Karpas-422 (cell line): ENCODE results near the gene MTAP. TPM values are rescaled to one million over a fixed set of nuclear protein-coding genes. Genes with fewer than 3 reads are reported as not detected.

Experiments
- DNase-seq: peaks from one replicate; pipeline ENCODE4 v3.0.0-alpha.2; 2015
- H2AFZ ChIP-seq: fragments of 200-600 bp; sonication (generic); 2 replicates; pipeline ENCODE4 v1.6.1; 2014; ENCODE audit warnings: antibody characterized with exemption, low read length, mixed read lengths
- H3K27ac ChIP-seq: fragments of 200-600 bp; sonication (generic); 2 replicates; pipeline ENCODE4 v1.5.1; 2014; ENCODE audit warnings: mild to moderate bottlenecking, low read length, moderate library complexity
- H3K27me3 ChIP-seq: fragments of 200-600 bp; sonication (generic); 2 replicates; pipeline ENCODE4 v1.6.1; 2014; ENCODE audit warnings: low read length, mixed read lengths
- H3K36me3 ChIP-seq: fragments of 200-600 bp; sonication (generic); 2 replicates; pipeline ENCODE4 v1.6.1; 2014; ENCODE audit warnings: low read length, mixed read lengths; ENCODE audit not compliant: insufficient read depth
- H3K4me1 ChIP-seq: fragments of 200-600 bp; sonication (generic); 2 replicates; pipeline ENCODE4 v1.6.1; 2014; ENCODE audit warnings: mild to moderate bottlenecking, low read length, mixed read lengths
- H3K4me2 ChIP-seq: fragments of 200-600 bp; sonication (generic); 2 replicates; pipeline ENCODE4 v1.6.1; 2014; ENCODE audit warnings: low read length, low read depth, mild to moderate bottlenecking; ENCODE audit not compliant: poor library complexity, severe bottlenecking
- H3K4me3 ChIP-seq: fragments of 200-600 bp; sonication (generic); 2 replicates; pipeline ENCODE4 v1.5.1; 2014; ENCODE audit warnings: mild to moderate bottlenecking, antibody characterized with exemption, low read length, mixed read lengths
- H3K79me2 ChIP-seq: fragments of 200-600 bp; sonication (generic); 2 replicates; pipeline ENCODE4 v1.6.1; 2014; ENCODE audit warnings: mild to moderate bottlenecking, low read length, mixed read lengths
- H3K9ac ChIP-seq: fragments of 200-600 bp; sonication (generic); 2 replicates; pipeline ENCODE4 v1.6.0; 2014; ENCODE audit warnings: low read length
- H3K9me2 ChIP-seq: fragments of 200-600 bp; sonication (generic), shearing (Covaris generic); replicated peaks from 2 replicates; pipeline ENCODE4 v1.6.0; 2014; ENCODE audit warnings: mild to moderate bottlenecking, low read length, moderate library complexity; ENCODE audit not compliant: insufficient read depth
- H3K9me3 ChIP-seq: fragments of 300-700, 200-600 bp; sonication (generic); 2 replicates; pipeline ENCODE4 v1.6.1; 2014; ENCODE audit warnings: low read length, mixed read lengths
- H4K20me1 ChIP-seq: fragments of 200-600 bp; sonication (generic); 2 replicates; pipeline ENCODE4 v1.6.1; 2014; ENCODE audit warnings: mild to moderate bottlenecking, antibody characterized with exemption, low read length, low read depth; ENCODE audit not compliant: insufficient read depth
- total RNA-seq: library from RNA; depleted of rRNA; stranded (reverse); fragments of >200 nt; shearing (Covaris generic); gene quantifications from 2 replicates; pipeline ENCODE4 v1.2.3, GENCODE V29; 2014; ENCODE audit warnings: low replicate concordance

The MTAP gene
- total RNA-seq, 1 experiment from 2014 or later = 38.7 TPM

DNA sequence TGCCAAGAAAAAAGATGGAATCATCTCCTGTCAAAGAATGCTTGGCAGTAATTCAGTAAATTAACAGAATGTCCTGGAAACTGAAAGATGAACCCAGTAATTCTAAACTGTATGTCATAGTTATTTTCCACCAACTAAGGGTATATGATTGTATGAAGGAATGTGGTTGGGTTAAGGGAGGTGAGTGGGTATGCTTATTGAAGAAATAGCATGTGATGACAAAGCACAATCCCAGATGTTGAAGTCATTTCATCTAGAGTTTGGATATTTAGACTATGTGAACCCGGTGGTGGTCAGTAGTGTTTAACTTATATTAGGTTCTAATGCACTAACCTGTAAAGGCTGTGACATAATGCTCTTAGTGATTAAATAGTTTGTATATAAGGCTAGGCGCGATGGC, 104.4 kb downstream of the MTAP start:
- Histone ChIP-seq H3K9ac (no peak overlapping the region), H3K4me1 (no peaks in the 10 kb centered on the region), H3K27me3 (no peaks in the 10 kb centered on the region), H3K27ac (no peak overlapping the region), H3K36me3 (peaks cover 20% of the 10 kb centered on the region; the same call in 1 of the 2 replicates), H2AFZ (no peak overlapping the region), H3K4me3 (no peak overlapping the region), H3K9me3 (no peaks in the 10 kb centered on the region), H4K20me1 (no peaks in the 10 kb centered on the region), H3K4me2 (no peak overlapping the region), H3K79me2 (no peaks in the 10 kb centered on the region), H3K9me2 (no peaks in the 10 kb centered on the region)
- DNase-seq = no peak

DNA sequence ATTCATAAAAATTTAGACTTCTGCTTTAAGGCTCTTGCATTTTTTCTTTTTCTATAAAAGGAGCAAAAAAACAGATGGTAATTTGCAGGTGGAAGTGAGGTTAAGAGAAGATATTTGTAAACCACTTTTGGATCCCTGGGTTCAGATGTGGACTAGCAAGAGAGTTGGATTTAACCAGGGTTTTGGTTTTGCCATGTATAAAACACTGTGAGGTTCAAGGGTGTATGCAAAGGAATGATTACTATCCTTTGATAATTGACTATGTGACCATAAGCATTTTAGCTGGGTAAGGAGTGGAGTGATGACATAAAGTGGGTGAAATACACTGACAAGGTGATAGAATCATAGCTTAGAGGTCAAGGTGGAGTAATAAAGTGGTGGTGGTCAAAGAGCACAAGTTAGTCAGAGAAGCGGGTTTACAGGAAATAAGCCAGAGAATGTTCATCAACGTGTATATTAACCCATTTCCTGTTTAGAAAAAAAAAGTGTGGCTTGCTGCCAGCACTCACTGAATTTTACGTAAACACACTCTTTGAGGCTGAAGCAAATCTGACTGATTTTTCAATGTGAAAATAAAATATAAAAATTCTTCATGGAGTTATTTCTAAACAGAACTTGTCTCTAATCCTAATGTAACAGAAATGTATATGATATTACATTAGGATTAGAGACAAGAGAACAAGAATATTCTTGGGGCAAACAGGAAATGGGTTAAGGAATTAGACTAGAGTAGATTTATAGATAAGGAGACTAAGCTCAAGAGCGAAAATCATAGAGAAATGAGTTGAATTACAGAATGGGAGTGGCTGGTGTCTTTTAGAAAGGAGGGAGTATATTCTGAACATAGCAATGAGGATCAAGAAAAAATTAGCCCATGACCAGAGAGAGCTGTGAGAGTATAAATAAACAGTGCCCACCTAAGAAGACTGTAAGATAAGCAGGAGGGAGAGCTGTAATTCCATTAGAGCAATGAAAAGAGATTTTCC, 117.2 kb downstream of the MTAP start:
- no peaks in the 10 kb centered on the region for H3K27me3 ChIP-seq
- no peak overlapping the region for H3K27ac ChIP-seq
- no peak for DNase-seq
- 0 out of 2 replicates have a peak overlapping the region, but pooled peaks have one; percentile 40 for H2AFZ ChIP-seq
- no peaks in the 10 kb centered on the region for H3K36me3 ChIP-seq
- H3K9ac ChIP-seq = no peak overlapping the region
- peaks cover 18% of the 10 kb centered on the region for H3K4me1 ChIP-seq
- no peak overlapping the region for H3K4me3 ChIP-seq
- no peak overlapping the region for H3K4me2 ChIP-seq
- H4K20me1 ChIP-seq = no peaks in the 10 kb centered on the region
- no peaks in the 10 kb centered on the region for H3K79me2 ChIP-seq
- no peaks in the 10 kb centered on the region for H3K9me3 ChIP-seq
- no peaks in the 10 kb centered on the region; the same call in 1 of the 2 replicates for H3K9me2 ChIP-seq

DNA sequence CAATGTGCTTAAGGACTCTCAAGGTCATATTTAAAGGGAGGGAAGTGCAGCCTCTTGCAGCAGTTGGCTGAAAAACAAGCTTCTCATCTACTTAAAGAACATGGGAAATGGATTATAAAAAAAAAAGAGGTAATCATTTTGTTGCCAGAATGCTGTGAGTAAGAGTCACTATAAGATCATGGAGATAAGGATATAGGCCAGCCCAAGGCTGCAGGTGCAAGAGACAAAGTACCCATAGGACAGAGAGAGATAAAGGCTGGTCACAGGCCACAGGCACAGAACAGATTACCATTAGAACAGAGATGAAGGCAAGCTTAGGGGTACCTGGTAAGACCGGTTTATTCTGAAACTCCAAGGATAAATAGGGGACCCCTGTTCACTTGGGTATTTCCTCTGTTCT, 121.3 kb downstream of the MTAP start:
- H3K9me3 ChIP-seq = no peaks in the 10 kb centered on the region
- peaks cover 5% of the 10 kb centered on the region for H3K4me1 ChIP-seq
- no peak overlapping the region for H3K4me2 ChIP-seq
- no peak overlapping the region for H3K4me3 ChIP-seq
- H4K20me1 ChIP-seq = no peaks in the 10 kb centered on the region
- no peak for DNase-seq
- H3K9me2 ChIP-seq = no peaks in the 10 kb centered on the region; the same call in 1 of the 2 replicates
- H2AFZ ChIP-seq = no peak overlapping the region
- H3K9ac ChIP-seq = no peak overlapping the region
- H3K36me3 ChIP-seq = no peaks in the 10 kb centered on the region
- H3K27me3 ChIP-seq = no peaks in the 10 kb centered on the region
- H3K27ac ChIP-seq = no peak overlapping the region
- no peaks in the 10 kb centered on the region for H3K79me2 ChIP-seq

DNA sequence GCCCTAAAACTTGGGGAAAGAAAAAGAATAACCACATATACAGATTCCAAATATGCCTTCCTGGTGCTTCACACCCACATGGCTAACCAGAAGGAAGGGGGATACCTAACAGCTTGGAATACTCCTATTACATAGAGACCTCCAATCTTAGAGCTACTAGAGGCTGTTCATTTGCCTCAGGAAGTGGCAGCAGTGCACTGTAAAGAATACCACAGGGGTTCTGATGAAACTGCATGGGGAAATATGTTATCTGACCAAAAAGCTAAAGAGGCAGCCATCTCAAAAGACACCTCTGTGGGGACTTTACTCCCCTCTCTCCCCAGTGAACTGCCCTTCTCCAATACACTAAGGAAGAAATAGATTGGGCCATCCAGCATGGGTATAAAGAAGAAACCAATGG, 125.3 kb downstream of the MTAP start:
- Histone ChIP-seq H3K27ac (no peak overlapping the region), H3K9me3 (no peaks in the 10 kb centered on the region), H3K79me2 (no peaks in the 10 kb centered on the region), H3K4me1 (peaks cover 5% of the 10 kb centered on the region), H2AFZ (no peak overlapping the region), H4K20me1 (no peaks in the 10 kb centered on the region), H3K9ac (no peak overlapping the region), H3K9me2 (no peaks in the 10 kb centered on the region; the same call in 1 of the 2 replicates), H3K27me3 (no peaks in the 10 kb centered on the region), H3K4me2 (no peak overlapping the region), H3K4me3 (no peak overlapping the region), H3K36me3 (no peaks in the 10 kb centered on the region)
- no peak for DNase-seq

DNA sequence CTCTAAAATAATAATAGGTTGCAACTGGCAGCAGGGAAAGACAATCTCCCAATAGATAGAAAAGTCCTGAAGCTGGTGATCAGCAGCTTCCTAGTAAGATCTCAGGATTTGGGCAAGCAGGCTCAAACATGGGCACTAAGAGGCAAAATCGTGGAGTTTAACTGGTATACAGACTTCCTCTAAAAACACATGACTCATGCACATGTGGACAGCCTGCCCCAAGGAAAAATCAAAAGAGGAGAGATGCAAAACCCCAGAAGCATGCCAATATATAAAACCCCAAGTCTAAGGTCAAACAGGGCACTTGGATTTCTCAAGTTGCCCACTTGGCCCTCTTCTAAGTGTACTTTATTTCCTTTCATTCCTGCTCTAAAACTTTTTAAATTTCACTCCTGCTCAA, 129.0 kb downstream of the MTAP start:
- Histone ChIP-seq H3K9me3 (no peaks in the 10 kb centered on the region), H2AFZ (no peak overlapping the region), H3K27ac (no peak overlapping the region), H3K4me2 (no peak overlapping the region), H4K20me1 (no peaks in the 10 kb centered on the region), H3K4me1 (peaks cover 27% of the 10 kb centered on the region), H3K9ac (no peak overlapping the region), H3K4me3 (no peak overlapping the region), H3K27me3 (no peaks in the 10 kb centered on the region), H3K79me2 (no peaks in the 10 kb centered on the region), H3K9me2 (no peaks in the 10 kb centered on the region), H3K36me3 (no peaks in the 10 kb centered on the region)
- no peak for DNase-seq

DNA sequence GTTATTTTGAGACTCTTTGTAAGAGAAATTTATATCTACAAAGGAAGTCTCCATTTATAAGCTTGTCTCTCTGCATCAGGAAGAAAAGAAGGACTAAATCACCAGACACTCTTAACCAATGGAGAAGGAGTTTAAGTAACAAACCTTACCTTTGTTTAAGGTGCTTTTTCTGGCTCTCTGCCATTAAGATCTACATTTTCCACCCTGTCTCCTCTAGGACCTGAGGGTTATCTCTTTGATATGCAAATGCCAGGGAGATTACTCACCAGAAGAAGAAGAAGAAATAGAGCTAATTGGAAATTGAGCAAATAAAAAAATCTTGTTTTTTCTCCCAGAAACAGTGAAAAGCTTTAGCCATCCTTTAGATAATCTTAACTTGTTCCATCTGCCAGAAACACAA, 130.8 kb downstream of the MTAP start:
- Histone ChIP-seq H3K27me3 (no peaks in the 10 kb centered on the region), H3K4me3 (no peak overlapping the region), H3K9me3 (no peaks in the 10 kb centered on the region), H3K79me2 (no peaks in the 10 kb centered on the region), H3K27ac (peak overlapping the region; percentile 25), H3K36me3 (no peaks in the 10 kb centered on the region), H2AFZ (peak overlapping the region; percentile 15; the same call in 1 of the 2 replicates), H3K9ac (no peak overlapping the region), H3K9me2 (no peaks in the 10 kb centered on the region), H3K4me2 (peak overlapping the region; percentile 21), H4K20me1 (no peaks in the 10 kb centered on the region), H3K4me1 (peaks cover 27% of the 10 kb centered on the region)
- peak; percentile 66 for DNase-seq

DNA sequence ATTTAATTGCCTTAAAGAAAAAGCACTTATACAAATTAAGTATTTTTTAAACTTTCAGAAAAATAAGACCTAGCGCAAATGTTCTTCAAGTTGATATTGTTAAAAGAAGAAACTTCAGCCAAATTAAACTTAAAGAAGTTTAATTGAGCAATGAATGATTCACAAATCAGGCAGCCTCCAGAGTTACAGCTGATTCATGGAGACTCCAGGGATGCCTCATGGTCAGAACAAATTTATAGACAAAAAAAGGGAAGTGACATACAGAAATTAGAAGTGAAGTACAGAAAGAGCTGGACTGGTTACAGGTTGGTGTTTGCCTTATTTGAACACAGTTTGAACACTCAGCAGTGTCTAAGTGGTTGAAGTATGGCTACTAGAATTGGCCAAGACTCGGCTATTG, 131.4 kb downstream of the MTAP start:
- Histone ChIP-seq H3K4me3 (no peak overlapping the region), H3K9me2 (no peaks in the 10 kb centered on the region), H3K9ac (no peak overlapping the region), H3K79me2 (no peaks in the 10 kb centered on the region), H3K27ac (peak overlapping the region; percentile 25; the same call in 1 of the 2 replicates), H3K27me3 (no peaks in the 10 kb centered on the region), H3K4me2 (peak overlapping the region; percentile 21), H4K20me1 (no peaks in the 10 kb centered on the region), H3K36me3 (no peaks in the 10 kb centered on the region), H3K9me3 (no peaks in the 10 kb centered on the region), H2AFZ (no peak overlapping the region), H3K4me1 (peaks cover 27% of the 10 kb centered on the region)
- peak; percentile 47 for DNase-seq

DNA sequence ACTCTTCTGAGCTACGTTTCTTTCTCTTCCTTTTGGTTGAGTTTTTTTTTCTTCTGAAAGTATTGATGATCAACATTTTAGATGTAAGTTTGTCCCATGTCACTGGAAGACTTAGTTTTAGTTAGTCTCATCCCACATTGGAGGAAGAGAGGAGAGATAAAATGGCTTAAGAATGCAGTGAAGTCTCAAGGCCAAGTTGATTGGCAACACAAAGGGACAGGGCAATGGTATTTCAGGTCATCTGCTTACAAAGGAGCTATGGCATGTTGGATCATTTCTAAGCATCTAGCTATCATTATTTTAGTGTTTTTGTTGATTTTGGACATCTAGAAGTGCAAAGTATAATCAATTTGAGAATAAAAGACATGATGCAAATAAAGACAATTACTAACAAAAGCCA, 133.2 kb downstream of the MTAP start:
- H3K27ac ChIP-seq = no peak overlapping the region
- no peaks in the 10 kb centered on the region for H3K79me2 ChIP-seq
- H3K36me3 ChIP-seq = no peaks in the 10 kb centered on the region
- no peaks in the 10 kb centered on the region for H4K20me1 ChIP-seq
- no peaks in the 10 kb centered on the region for H3K27me3 ChIP-seq
- no peak for DNase-seq
- no peak overlapping the region for H2AFZ ChIP-seq
- no peak overlapping the region for H3K9ac ChIP-seq
- no peaks in the 10 kb centered on the region for H3K9me3 ChIP-seq
- H3K4me3 ChIP-seq = no peak overlapping the region
- H3K9me2 ChIP-seq = no peaks in the 10 kb centered on the region
- H3K4me1 ChIP-seq = peaks cover 27% of the 10 kb centered on the region
- peak overlapping the region; percentile 44 for H3K4me2 ChIP-seq
